Vagina (tissue), 2 donors: Measurements from ENCODE around the gene NDST1. TPM values are rescaled to one million over a fixed set of nuclear protein-coding genes. Genes with fewer than 3 reads are reported as not detected.

Experiments used
- DNase-seq, 2 donors: peaks; one replicate each; pipeline ENCODE4 v3.0.0-alpha.2; 2017; ENCODE audit errors: extremely low spot score in 2 of 2
- H3K27ac ChIP-seq: fragments of 200-600 bp; sonication (generic); one replicate; pipeline ENCODE4 v1.5.1; 2019
- H3K27me3 ChIP-seq: fragments of 200-600 bp; sonication (generic); one replicate; pipeline ENCODE4 v1.5.1; 2019
- H3K36me3 ChIP-seq, 2 donors: fragments of 200-600 bp; sonication (generic); one replicate each; pipeline ENCODE4 v1.5.1; 2017 to 2019
- H3K4me1 ChIP-seq: fragments of 200-600 bp; sonication (generic); one replicate; pipeline ENCODE4 v1.5.1; 2019
- H3K4me3 ChIP-seq, 2 donors: fragments of 200-600 bp; sonication (generic); 1 replicate in 1 of 2; 2 replicates in 1 of 2; pipeline ENCODE4 v1.5.1; 2016 to 2019
- H3K9me3 ChIP-seq: fragments of 200-600 bp; sonication (generic); one replicate; pipeline ENCODE4 v1.5.1; 2019
- CTCF ChIP-seq, 3 experiments: fragments of 450-650 bp in 2 of 3; fragments of 200-600 bp in 1 of 3; sonication (generic) in 1 of 3; IDR thresholded peaks; one replicate each; pipeline ENCODE4 v1.5.1; 2017 to 2019; ENCODE audit warnings: antibody characterized with exemption in 3 of 3, mild to moderate bottlenecking in 2 of 3, moderate library complexity in 2 of 3
- POLR2A ChIP-seq, 2 donors: fragments of 450-650 bp; IDR thresholded peaks; one replicate each; pipeline ENCODE4 v1.6.1; 2017; ENCODE audit warnings: antibody characterized with exemption in 2 of 2, mild to moderate bottlenecking in 2 of 2, moderate library complexity in 2 of 2
- POLR2AphosphoS5 ChIP-seq, 2 donors: sonication (generic); formaldehyde crosslinking; IDR thresholded peaks; one replicate each; pipeline ENCODE4 v1.9.0; 2017; ENCODE audit warnings: antibody characterized with exemption in 2 of 2, mild to moderate bottlenecking in 2 of 2, low read depth in 1 of 2; ENCODE audit not compliant: insufficient read depth in 1 of 2
- intact Hi-C: fragments of 100-400 bp; cut with DNase I; formaldehyde crosslinking; loops from one replicate; pipeline ENCODE4 v1.15.1; 2023
- total RNA-seq: library from RNA; depleted of rRNA; stranded (reverse); fragments of >200 nt; gene quantifications from one replicate; pipeline ENCODE4 v1.2.3, GENCODE V29; 2016

The NDST1 gene
- total RNA-seq, 1 donor from 2014 or later = 73.9 TPM

- no peak overlapping the region for H3K27ac ChIP-seq
- no peaks in the 10 kb centered on the region for H3K9me3 ChIP-seq
- intact Hi-C loops = no loop called here
- H3K27me3 ChIP-seq = no peaks in the 10 kb centered on the region
- no peak overlapping the region for H3K4me3 ChIP-seq
- TF ChIP-seq CTCF (IDR thresholded peaks at IDR 0.05) (no peak), POLR2AphosphoS5 (IDR thresholded peaks at IDR 0.05; ENCODE audit: insufficient read depth in 1 of 2, low read depth in 1 of 2) (no peak), POLR2A (IDR thresholded peaks at IDR 0.05) (no peak)
- no peak for DNase-seq
- peaks cover 7% of the 10 kb centered on the region for H3K4me1 ChIP-seq
- no peaks in the 10 kb centered on the region for H3K36me3 ChIP-seq
Observed at GRCh38 chr5:150607105-150607504, 99.2 kb downstream of the NDST1 start.

Other genes starting within 250 kb of the NDST1 start
- 0.49 TPM for gene CAMK2A, start 218.4 kb upstream of the NDST1 start, total RNA-seq
- 4.7 TPM for gene ARSI, start 205.2 kb upstream of the NDST1 start, total RNA-seq
- gene TCOF1, start 150.4 kb upstream of the NDST1 start, total RNA-seq = 39.3 TPM
- gene CD74, start 95.2 kb upstream of the NDST1 start, total RNA-seq = 530 TPM
- gene RPS14, start 58.4 kb upstream of the NDST1 start, total RNA-seq = 3,194 TPM
- gene SYNPO, start 132.5 kb downstream of the NDST1 start, total RNA-seq = 16.7 TPM
- gene MYOZ3, start 153.1 kb downstream of the NDST1 start, total RNA-seq = not detected
- gene RBM22, start 192.9 kb downstream of the NDST1 start, total RNA-seq = 30.2 TPM